A549 treated with CORT108297 at 1 μM for 4 hours (cell line): ENCODE results near the gene MRAP2. TPM values are rescaled to one million over a fixed set of nuclear protein-coding genes. Genes with fewer than 3 reads are reported as not detected.

ENCODE experiments used
- total RNA-seq: library from RNA; stranded (reverse); fragments of 200-300 nt; extraction: Qiagen RNA extraction; gene quantifications from 5 replicates; pipeline ENCODE4 v1.2.3, GENCODE V29; 2022

The MRAP2 gene
- 1.2 to 1.8 TPM (median 1.3 TPM) in 5 replicates for total RNA-seq

GRCh38 chr6:84033523-84034451 is at the start of gene MRAP2:
Gene MRAP2, plus strand, starts transcription at chr6:84033772. Its CDS starts 21,547 bp downstream, at chr6:84055319.

Other genes starting within 250 kb of the MRAP2 start
- 0.17 to 0.65 TPM (median 0.50 TPM) in 5 replicates for gene RIPPLY2, start 180.4 kb upstream of the MRAP2 start, total RNA-seq
- gene CYB5R4, start 174.1 kb upstream of the MRAP2 start, total RNA-seq, result 22.3 to 27.0 TPM (median 23.7 TPM) in 5 replicates
- 1.5 to 3.3 TPM (median 2.0 TPM) in 5 replicates for gene CEP162, start 193.9 kb downstream of the MRAP2 start, total RNA-seq